ENCODE measurements around the gene MMRN1.

Gene MMRN1

DNA sequence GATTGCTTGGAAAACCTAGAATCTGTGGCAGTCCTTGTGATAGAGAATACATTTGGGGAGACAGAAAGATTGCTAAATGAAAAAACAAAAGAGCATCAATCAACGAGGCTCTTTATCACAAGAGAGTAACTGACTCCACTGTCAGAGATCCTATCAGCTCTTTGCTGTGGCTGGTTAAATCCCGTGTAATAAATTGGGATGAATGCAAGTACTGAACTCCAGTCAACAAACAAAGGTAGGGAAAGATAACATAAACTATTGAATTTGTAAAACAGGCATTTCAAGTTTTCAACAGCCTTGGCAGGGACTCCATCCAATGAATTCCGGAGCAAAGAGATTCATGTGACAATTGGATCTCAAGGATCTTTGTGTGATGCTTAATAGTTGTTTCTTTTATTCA, 21.3 kb downstream of the MMRN1 start:
- no peak for DNase-seq (ENCODE audit: low spot score)
- no peak for TF ChIP-seq CTCF (IDR thresholded peaks at IDR 0.05; ENCODE audit: borderline replicate concordance, control extremely low read depth, extremely low read depth, insufficient read depth, missing control alignments)
- in situ Hi-C loops (cut with MboI; ENCODE audit: low sequenced_read_pairs, unreplicated experiment) = loop anchor here (25.0 kb wide), 1 partner anchor 371 kb away; no protein-coding TSS in a partner anchor

- no peak for DNase-seq (ENCODE audit: low spot score)
- in situ Hi-C loops (cut with MboI; ENCODE audit: low sequenced_read_pairs, unreplicated experiment) = loop anchor here (25.0 kb wide), 1 partner anchor 364 kb away; no protein-coding TSS in a partner anchor
- no peak for TF ChIP-seq CTCF (IDR thresholded peaks at IDR 0.05; ENCODE audit: borderline replicate concordance, control extremely low read depth, extremely low read depth, insufficient read depth, missing control alignments)
Observed at GRCh38 chr4:89922848-89923416, 28.3 kb downstream of the MMRN1 start.

GRCh38 chr4:89928838-89929237, 34.2 kb downstream of the MMRN1 start:
- no peak for DNase-seq (ENCODE audit: low spot score)
- no peak for TF ChIP-seq CTCF (IDR thresholded peaks at IDR 0.05; ENCODE audit: borderline replicate concordance, control extremely low read depth, extremely low read depth, insufficient read depth, missing control alignments)
- in situ Hi-C loops (cut with MboI; ENCODE audit: low sequenced_read_pairs, unreplicated experiment) = no loop called here

DNA sequence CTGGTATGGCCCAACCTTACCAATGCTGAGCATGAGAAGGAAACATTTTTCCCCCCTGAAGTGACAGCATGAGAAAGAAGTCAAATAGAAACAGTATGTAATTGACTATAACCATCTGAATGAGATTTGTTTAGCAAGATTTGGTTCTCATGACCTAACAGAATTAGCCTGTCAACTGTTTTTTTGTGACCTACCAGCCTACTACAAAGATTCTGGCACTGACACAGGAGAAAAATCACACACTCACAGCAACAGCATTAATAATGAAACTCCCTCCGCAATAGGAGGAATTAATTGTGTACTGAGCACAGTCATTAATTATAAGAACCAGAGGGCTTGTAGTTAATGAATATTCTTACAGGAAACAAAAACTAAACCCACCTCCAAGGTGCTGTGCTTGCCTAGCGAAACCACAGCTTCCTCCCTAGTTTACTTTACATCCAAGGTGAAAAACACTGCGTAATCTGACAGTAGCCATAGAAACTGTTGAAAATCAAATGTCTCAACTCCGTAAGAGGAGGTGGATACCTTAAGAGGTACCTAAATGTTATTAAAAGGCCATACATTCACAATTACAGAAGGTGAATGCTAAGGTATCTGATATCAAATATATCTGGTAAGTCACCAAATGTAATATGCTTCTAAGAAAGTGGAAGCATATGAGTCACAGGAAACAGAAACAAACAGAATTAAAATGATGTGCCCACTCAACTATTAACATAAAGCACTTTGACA, 34.9 kb downstream of the MMRN1 start:
- no peak for TF ChIP-seq CTCF (IDR thresholded peaks at IDR 0.05; ENCODE audit: borderline replicate concordance, control extremely low read depth, extremely low read depth, insufficient read depth, missing control alignments)
- no peak for DNase-seq (ENCODE audit: low spot score)
- in situ Hi-C loops (cut with MboI; ENCODE audit: low sequenced_read_pairs, unreplicated experiment) = no loop called here

DNA sequence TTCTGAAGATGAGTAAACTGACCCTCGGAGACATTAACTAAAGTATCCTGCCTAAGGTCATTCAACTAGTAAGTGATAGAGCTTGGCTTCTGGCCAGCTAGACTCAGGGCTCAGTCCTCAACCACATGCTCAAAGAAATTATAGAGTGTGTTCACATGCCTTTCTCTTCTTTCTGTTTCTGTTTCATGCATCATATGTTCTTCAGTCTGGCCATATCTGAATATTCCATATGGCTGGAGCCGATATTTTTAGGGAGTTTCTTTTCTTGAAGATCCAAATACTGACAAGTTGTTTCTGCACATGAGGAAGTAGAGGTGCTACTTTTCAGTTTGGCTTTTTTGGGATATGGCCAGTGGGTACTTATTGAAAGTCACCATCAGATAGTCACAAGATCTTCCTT, 44.9 kb downstream of the MMRN1 start:
- no peak for TF ChIP-seq CTCF (IDR thresholded peaks at IDR 0.05; ENCODE audit: borderline replicate concordance, control extremely low read depth, extremely low read depth, insufficient read depth, missing control alignments)
- no peak for DNase-seq (ENCODE audit: low spot score)
- in situ Hi-C loops (cut with MboI; ENCODE audit: low sequenced_read_pairs, unreplicated experiment) = no loop called here

DNA sequence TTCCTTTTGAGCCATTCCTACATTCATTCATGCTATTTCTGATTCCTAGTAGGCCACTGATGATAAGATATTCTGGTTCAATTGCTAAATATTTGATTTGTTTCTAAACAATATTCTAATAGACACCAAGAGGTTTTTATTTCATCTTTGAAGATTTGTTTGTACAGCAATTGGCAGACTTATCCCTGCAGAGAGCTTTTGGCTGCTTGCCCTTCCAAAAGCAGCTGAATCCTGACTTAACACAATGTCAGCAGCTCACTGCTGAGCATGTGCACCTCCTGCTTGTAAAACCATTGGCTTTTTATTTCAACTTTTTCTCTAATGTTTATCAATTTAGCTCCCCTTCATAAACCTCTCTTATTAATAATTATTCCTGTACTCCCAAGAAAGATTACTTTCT, 45.3 kb downstream of the MMRN1 start:
- no peak for DNase-seq (ENCODE audit: low spot score)
- TF ChIP-seq CTCF (IDR thresholded peaks at IDR 0.05; ENCODE audit: borderline replicate concordance, control extremely low read depth, extremely low read depth, insufficient read depth, missing control alignments) = no peak
- in situ Hi-C loops (cut with MboI; ENCODE audit: low sequenced_read_pairs, unreplicated experiment) = no loop called here

Data from GM13976 (cell line).